ENCODE results near the gene HNRNPD.

GRCh38 chr4:82394896-82395295 lies 21.1 kb upstream of the HNRNPD start:
- TF ChIP-seq CTCF (conservative IDR thresholded peaks at IDR 0.05) = no peak
- TF ChIP-seq EZH2 (IDR thresholded peaks at IDR 0.05; ENCODE audit: low read depth) = no peak
